HFFc6 (cell line): ENCODE measurements around the gene PIGX. TPM values are rescaled to one million over a fixed set of nuclear protein-coding genes. Genes with fewer than 3 reads are reported as not detected.

Experiments
- DNase-seq: peaks from one replicate; pipeline ENCODE4 v3.0.0-alpha.2; 2018
- H3K27ac Mint-ChIP-seq: 2 replicates; pipeline ENCODE4 v1.8.0; 2020; ENCODE audit warnings: mild to moderate bottlenecking, mixed read lengths
- H3K27me3 Mint-ChIP-seq: 2 replicates; pipeline ENCODE4 v1.8.0; 2021; ENCODE audit warnings: mild to moderate bottlenecking, moderate library complexity, mixed read lengths; ENCODE audit not compliant: insufficient read depth
- H3K36me3 Mint-ChIP-seq: 2 replicates; pipeline ENCODE4 v1.8.0; 2021; ENCODE audit warnings: low read depth, mixed read lengths
- H3K4me1 Mint-ChIP-seq: 2 replicates; pipeline ENCODE4 v1.8.0; 2020; ENCODE audit warnings: low read depth, mixed read lengths
- H3K4me3 Mint-ChIP-seq: 2 replicates; pipeline ENCODE4 v1.8.0; 2020; ENCODE audit warnings: mild to moderate bottlenecking, moderate library complexity, mixed read lengths
- H3K9me3 Mint-ChIP-seq: 2 replicates; pipeline ENCODE4 v1.8.0; 2020; ENCODE audit warnings: mild to moderate bottlenecking, mixed read lengths
- CTCF ChIP-seq: fragments of 200-600 bp; sonication (generic); IDR thresholded peaks from 2 replicates; pipeline ENCODE4 v1.5.0; 2021; ENCODE audit warnings: antibody characterized with exemption, mild to moderate bottlenecking
- total RNA-seq, 6 experiments: library from RNA; stranded (reverse); fragmentation: NEBNext Ultra II Directional; extraction: Animal tissue kit (Norgen Biotek cat#: 25700); gene quantifications; 2 replicates in 1 of 6; 3 replicates in 5 of 6; pipeline ENCODE4 v1.2.3, GENCODE V29; 2021

PIGX gene
- total RNA-seq, 6 experiments from 2014 or later, result 19.6 to 25.0 (median 24.2) TPM

- Mint-ChIP-seq H3K36me3 (no peaks in the 10 kb centered on the region), H3K4me1 (no peaks in the 10 kb centered on the region), H3K27ac (no peak overlapping the region), H3K27me3 (peaks cover 17% of the 10 kb centered on the region), H3K9me3 (no peaks in the 10 kb centered on the region), H3K4me3 (no peak overlapping the region)
- TF ChIP-seq CTCF, result no peak
- no peak for DNase-seq
Measured at GRCh38 chr3:196694941-196695848, 17.0 kb upstream of the PIGX start.

GRCh38 chr3:196695849-196696226, 16.3 kb upstream of the PIGX start:
- Mint-ChIP-seq H3K27me3 (peaks cover 14% of the 10 kb centered on the region), H3K36me3 (no peaks in the 10 kb centered on the region), H3K9me3 (no peaks in the 10 kb centered on the region), H3K4me3 (no peak overlapping the region), H3K4me1 (no peaks in the 10 kb centered on the region), H3K27ac (no peak overlapping the region)
- no peak for TF ChIP-seq CTCF
- no peak for DNase-seq

- H3K9me3 Mint-ChIP-seq, result no peaks in the 10 kb centered on the region
- no peak for TF ChIP-seq CTCF
- H3K4me1 Mint-ChIP-seq, result no peaks in the 10 kb centered on the region
- peaks cover 8% of the 10 kb centered on the region; the same call in 1 of the 2 replicates for H3K27me3 Mint-ChIP-seq
- H3K4me3 Mint-ChIP-seq, result no peak overlapping the region
- DNase-seq, result no peak
- no peak overlapping the region for H3K27ac Mint-ChIP-seq
- H3K36me3 Mint-ChIP-seq, result no peaks in the 10 kb centered on the region
Measured at GRCh38 chr3:196697270-196697669, 14.9 kb upstream of the PIGX start.

GRCh38 chr3:196699749-196700148, 12.4 kb upstream of the PIGX start:
- Mint-ChIP-seq H3K27me3 (peaks cover 11% of the 10 kb centered on the region; the same call in 1 of the 2 replicates), H3K9me3 (no peaks in the 10 kb centered on the region), H3K27ac (no peak overlapping the region), H3K36me3 (peaks cover 4% of the 10 kb centered on the region; the same call in 1 of the 2 replicates), H3K4me1 (no peaks in the 10 kb centered on the region), H3K4me3 (no peak overlapping the region)
- no peak for TF ChIP-seq CTCF
- no peak for DNase-seq

GRCh38 chr3:196700801-196701200, 11.4 kb upstream of the PIGX start:
- no peak for DNase-seq
- Mint-ChIP-seq H3K4me3 (no peak overlapping the region), H3K27me3 (peaks cover 11% of the 10 kb centered on the region; the same call in 1 of the 2 replicates), H3K36me3 (peaks cover 4% of the 10 kb centered on the region; the same call in 1 of the 2 replicates), H3K9me3 (no peaks in the 10 kb centered on the region), H3K4me1 (no peaks in the 10 kb centered on the region), H3K27ac (no peak overlapping the region)
- TF ChIP-seq CTCF, result no peak
